Keratinocyte (primary cell): ENCODE data around the gene CACNA1I. TPM values are rescaled to one million over a fixed set of nuclear protein-coding genes. Genes with fewer than 3 reads are reported as not detected.
A peak's percentile ranks its signal among the peaks of the same experiment; 100 is the strongest.

Experiments used
- DNase-seq: peaks from one replicate; pipeline ENCODE4 v3.0.0-alpha.2; 2011; ENCODE audit warnings: low read depth, missing footprints, low spot score
- FAIRE-seq: peaks from 2 replicates; lab custom pipeline; 2011; peaks lifted over from hg19 to GRCh38; lab: Jason Lieb, UNC
- H2AFZ ChIP-seq: 2 replicates; pipeline ENCODE4 v1.6.0; 2012; ENCODE audit warnings: low read length, control low read depth, inconsistent platforms; ENCODE audit not compliant: control insufficient read depth
- H3K27ac ChIP-seq: 2 replicates; pipeline ENCODE4 v1.5.1; 2011; ENCODE audit warnings: low read length; ENCODE audit not compliant: control insufficient read depth, insufficient read depth
- H3K27me3 ChIP-seq: 3 replicates; pipeline ENCODE4 v1.6.0; 2011; ENCODE audit warnings: low read length; ENCODE audit not compliant: control insufficient read depth, insufficient read depth; ENCODE audit errors: extremely low read depth
- H3K36me3 ChIP-seq, 2 experiments: 2 replicates in 1 of 2; 3 replicates in 1 of 2; pipeline ENCODE4 v1.5.1; 2011; ENCODE audit warnings: low read length in 2 of 2, mild to moderate bottlenecking in 1 of 2; ENCODE audit not compliant: control insufficient read depth in 2 of 2, insufficient read depth in 2 of 2; ENCODE audit errors: extremely low read depth in 1 of 2
- H3K4me1 ChIP-seq: 3 replicates; pipeline ENCODE4 v1.5.1; 2011; ENCODE audit warnings: low read length; ENCODE audit not compliant: control insufficient read depth, insufficient read depth; ENCODE audit errors: extremely low read depth
- H3K4me2 ChIP-seq: 3 replicates; pipeline ENCODE4 v1.6.0; 2011; ENCODE audit warnings: low read depth, low read length; ENCODE audit not compliant: control insufficient read depth, insufficient read depth; ENCODE audit errors: extremely low read depth
- H3K4me3 ChIP-seq, 3 experiments: fragments of 200-600 bp in 1 of 3; sonication (generic) in 1 of 3; 2 replicates in 2 of 3; 3 replicates in 1 of 3; pipeline ENCODE4 v1.5.1; 2011 to 2016; ENCODE audit warnings: low read length in 3 of 3, mild to moderate bottlenecking in 3 of 3, control low read depth in 2 of 3, inconsistent platforms in 1 of 3, low read depth in 1 of 3, mixed read lengths in 1 of 3, mixed run types in 1 of 3, moderate library complexity in 1 of 3; ENCODE audit not compliant: control insufficient read depth in 2 of 3, insufficient read depth in 2 of 3; ENCODE audit errors: extremely low read depth in 1 of 3
- H3K79me2 ChIP-seq: 2 replicates; pipeline ENCODE4 v1.6.0; 2012; ENCODE audit warnings: low read length; ENCODE audit not compliant: control insufficient read depth, insufficient read depth
- H3K9ac ChIP-seq: 3 replicates; pipeline ENCODE4 v1.6.0; 2011; ENCODE audit warnings: low read length; ENCODE audit not compliant: control insufficient read depth, insufficient read depth; ENCODE audit errors: extremely low read depth
- H3K9me1 ChIP-seq: 3 replicates; pipeline ENCODE4 v1.6.0; 2011; ENCODE audit warnings: low read length; ENCODE audit not compliant: control insufficient read depth, insufficient read depth; ENCODE audit errors: extremely low read depth
- H3K9me3 ChIP-seq: 2 replicates; pipeline ENCODE4 v1.5.1; 2012; ENCODE audit warnings: low read depth, low read length; ENCODE audit not compliant: control insufficient read depth
- H4K20me1 ChIP-seq: 3 replicates; pipeline ENCODE4 v1.6.0; 2011; ENCODE audit warnings: low read length; ENCODE audit not compliant: control insufficient read depth, insufficient read depth; ENCODE audit errors: extremely low read depth
- EZH2 ChIP-seq: IDR thresholded peaks from one replicate; pipeline ENCODE4 v1.6.1; 2012; ENCODE audit warnings: inconsistent platforms, mild to moderate bottlenecking, low read length, moderate library complexity
- dilution Hi-C: fragments of 300-500 bp; cut with MboI; formaldehyde crosslinking; loops from one replicate; pipeline ENCODE4 v1.7.0; 2020; ENCODE audit warnings: low sequenced_read_pairs; ENCODE audit not compliant: extremely low pct_ligation_motif_present
- polyA plus RNA-seq, 5 experiments: library from polyadenylated mRNA; depleted of rRNA in 3 of 5; stranded (reverse) in 3 of 5; stranded (forward) in 1 of 5; unstranded in 1 of 5; fragments of >200 nt; gene quantifications; 1 replicate in 1 of 5; 2 replicates in 3 of 5; 3 replicates in 1 of 5; pipeline versions ENCODE4 v1.2.1 to v1.2.3, GENCODE V29; 2011 to 2012; ENCODE audit warnings: missing spikeins in 2 of 5, low read depth in 1 of 5, low replicate concordance in 1 of 5
- TF ChIP-seq, protein P1 (sequence below), 3 experiments: IDR thresholded peaks in 1 of 3; conservative IDR thresholded peaks in 1 of 3; optimal IDR thresholded peaks in 1 of 3; 2 replicates in 2 of 3; 3 replicates in 1 of 3; pipeline versions ENCODE3 to v1.5.1; 2011; ENCODE audit warnings: low read length in 3 of 3, mild to moderate bottlenecking in 3 of 3, moderate library complexity in 2 of 3, control low read depth in 1 of 3, inconsistent platforms in 1 of 3; ENCODE audit not compliant: insufficient read depth in 2 of 3; ENCODE audit errors: extremely low read depth in 1 of 3

CACNA1I gene
- polyA plus RNA-seq, 1 donor (not counting 4 experiments of a cell fraction or from before 2014, with no cell fraction given) = not detected

DNA sequence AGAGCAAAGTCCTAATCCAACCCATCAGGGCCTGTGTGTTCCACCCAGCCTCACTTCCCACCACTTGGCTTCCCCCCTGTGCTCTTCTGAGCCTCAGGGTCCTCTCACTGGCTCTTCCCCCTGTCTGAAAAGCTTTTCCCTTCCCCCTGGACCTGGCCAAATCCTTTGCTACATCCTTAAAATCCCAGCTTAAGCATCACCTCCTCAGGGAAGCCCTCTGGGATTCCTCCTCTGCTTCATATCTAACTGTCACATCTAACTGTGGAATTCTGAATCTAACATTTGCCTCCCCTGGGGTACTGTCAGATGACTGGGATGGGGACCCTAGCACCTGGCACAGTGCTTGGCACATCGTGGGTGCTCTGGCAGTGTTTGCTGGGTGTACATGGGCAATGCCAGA lies 985 bp downstream of the CACNA1I start:
- DNase-seq = no peak
- dilution Hi-C loops = no loop called here
- Histone ChIP-seq H3K4me1 (peaks cover 27% of the 10 kb centered on the region), H3K9me3 (no peaks in the 10 kb centered on the region), H3K4me3 (no peak overlapping the region), H3K9ac (no peak overlapping the region), H2AFZ (no peak overlapping the region), H3K36me3 (no peaks in the 10 kb centered on the region), H3K4me2 (no peak overlapping the region), H3K27me3 (peaks cover 7% of the 10 kb centered on the region), H3K9me1 (no peaks in the 10 kb centered on the region), H3K79me2 (no peaks in the 10 kb centered on the region), H3K27ac (no peak overlapping the region), H4K20me1 (no peaks in the 10 kb centered on the region)
- TF ChIP-seq, protein P1, sequence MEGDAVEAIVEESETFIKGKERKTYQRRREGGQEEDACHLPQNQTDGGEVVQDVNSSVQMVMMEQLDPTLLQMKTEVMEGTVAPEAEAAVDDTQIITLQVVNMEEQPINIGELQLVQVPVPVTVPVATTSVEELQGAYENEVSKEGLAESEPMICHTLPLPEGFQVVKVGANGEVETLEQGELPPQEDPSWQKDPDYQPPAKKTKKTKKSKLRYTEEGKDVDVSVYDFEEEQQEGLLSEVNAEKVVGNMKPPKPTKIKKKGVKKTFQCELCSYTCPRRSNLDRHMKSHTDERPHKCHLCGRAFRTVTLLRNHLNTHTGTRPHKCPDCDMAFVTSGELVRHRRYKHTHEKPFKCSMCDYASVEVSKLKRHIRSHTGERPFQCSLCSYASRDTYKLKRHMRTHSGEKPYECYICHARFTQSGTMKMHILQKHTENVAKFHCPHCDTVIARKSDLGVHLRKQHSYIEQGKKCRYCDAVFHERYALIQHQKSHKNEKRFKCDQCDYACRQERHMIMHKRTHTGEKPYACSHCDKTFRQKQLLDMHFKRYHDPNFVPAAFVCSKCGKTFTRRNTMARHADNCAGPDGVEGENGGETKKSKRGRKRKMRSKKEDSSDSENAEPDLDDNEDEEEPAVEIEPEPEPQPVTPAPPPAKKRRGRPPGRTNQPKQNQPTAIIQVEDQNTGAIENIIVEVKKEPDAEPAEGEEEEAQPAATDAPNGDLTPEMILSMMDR (optimal IDR thresholded peaks at IDR 0.05 in 1 of 3, IDR thresholded peaks at IDR 0.05 in 1 of 3, conservative IDR thresholded peaks at IDR 0.05 in 1 of 3; ENCODE audit: extremely low read depth in 1 of 3, insufficient read depth in 2 of 3, low read length in 3 of 3) = no peak
- TF ChIP-seq EZH2 = no peak
- no peak for FAIRE-seq

DNA sequence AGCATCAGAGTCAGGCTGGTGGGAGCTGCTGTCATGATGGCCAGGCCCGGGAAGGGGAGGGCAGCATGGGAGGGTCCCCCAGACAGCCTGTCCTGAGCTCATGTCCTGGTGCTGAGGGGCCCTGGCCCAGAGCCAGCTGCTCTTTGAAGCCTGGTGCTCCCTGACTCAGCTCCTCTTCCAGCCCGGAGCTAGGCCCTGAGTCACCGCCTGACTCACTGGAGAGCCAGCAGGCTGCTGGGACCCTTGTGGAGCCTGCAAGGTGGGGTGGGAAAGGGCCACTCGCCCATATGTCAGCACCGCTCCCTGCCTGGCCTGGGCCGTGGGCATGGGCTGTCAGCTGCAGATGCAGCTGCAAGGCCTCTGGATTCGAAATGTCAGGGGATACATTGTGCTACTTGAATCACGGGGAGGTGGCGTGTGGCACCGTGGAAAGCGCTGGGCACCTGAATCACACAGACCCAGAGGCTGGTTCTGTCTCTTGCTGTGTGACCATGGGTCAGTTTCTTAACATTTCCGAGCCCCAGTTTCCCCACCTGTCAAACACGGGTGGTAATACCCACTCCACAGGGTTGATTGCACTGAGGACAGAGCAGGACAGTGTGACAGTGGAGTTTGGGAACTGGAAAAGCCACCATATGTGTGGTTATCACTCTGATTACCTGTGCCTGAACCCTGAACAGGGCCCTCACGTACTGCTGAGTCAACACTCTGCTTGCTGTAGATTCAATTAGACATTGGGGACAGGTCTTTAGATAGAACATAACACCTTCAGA lies 4.4 kb downstream of the CACNA1I start:
- peak; percentile 88 for FAIRE-seq
- Histone ChIP-seq H3K36me3 (no peaks in the 10 kb centered on the region), H3K27ac (no peak overlapping the region), H2AFZ (no peak overlapping the region), H3K27me3 (peaks cover 19% of the 10 kb centered on the region), H3K4me2 (no peak overlapping the region), H3K9me1 (no peaks in the 10 kb centered on the region), H3K9me3 (no peaks in the 10 kb centered on the region), H3K4me3 (no peak overlapping the region), H3K9ac (no peak overlapping the region), H3K4me1 (peaks cover 13% of the 10 kb centered on the region), H4K20me1 (no peaks in the 10 kb centered on the region), H3K79me2 (no peaks in the 10 kb centered on the region)
- TF ChIP-seq, protein P1 (optimal IDR thresholded peaks at IDR 0.05 in 1 of 3, IDR thresholded peaks at IDR 0.05 in 1 of 3, conservative IDR thresholded peaks at IDR 0.05 in 1 of 3; ENCODE audit: extremely low read depth in 1 of 3, insufficient read depth in 2 of 3, low read length in 3 of 3) = no peak
- TF ChIP-seq EZH2 = no peak
- dilution Hi-C loops = no loop called here
- DNase-seq = peak; percentile 32
